ENCODE results near the gene VWA1. TPM values are rescaled to one million over a fixed set of nuclear protein-coding genes. Genes with fewer than 3 reads are reported as not detected.

Gene VWA1
- total and polyA plus RNA-seq, 2 experiments from 2014 or later: 7.2 to 31.5 TPM

GRCh38 chr1:1419813-1420653 lies 15.5 kb upstream of the VWA1 start:
- H3K27me3 Mint-ChIP-seq (ENCODE audit: insufficient read depth, low read depth, poor library complexity): peaks cover 15% of the 10 kb centered on the region
- ATAC-seq (peak; percentile 40), DNase-seq (ENCODE audit: low spot score) (peak; percentile 63)
- H3K36me3 ChIP-seq (ENCODE audit: insufficient read depth): no peaks in the 10 kb centered on the region
- H3K36me3 Mint-ChIP-seq (ENCODE audit: low read depth): no peaks in the 10 kb centered on the region; the same call in 2 of the 3 replicates
- 0 out of 2 replicates have a peak, but pooled peaks cover 2% of the 10 kb centered on the region for H3K27me3 ChIP-seq (ENCODE audit: insufficient read depth)
- peak overlapping the region; percentile 50; the same call in 1 of the 2 replicates for H3K4me3 ChIP-seq
- no peaks in the 10 kb centered on the region for H4K20me1 ChIP-seq (replicated peaks; ENCODE audit: insufficient read depth)
- 0 out of 2 replicates have a peak, but pooled peaks cover 16% of the 10 kb centered on the region for H3F3A ChIP-seq (replicated peaks; ENCODE audit: low read depth)
- TF ChIP-seq STAT1 (IDR thresholded peaks at IDR 0.05; ENCODE audit: unreplicated experiment) (no peak), ZNF462 (CRISPR knock-in tag; IDR thresholded peaks at IDR 0.05) (no peak), CTCF (conservative IDR thresholded peaks at IDR 0.05; ENCODE audit: low read depth in 2 of 2) (no peak; a peak in 1 of 4 replicates), JUNB (IDR thresholded peaks at IDR 0.05; ENCODE audit: unreplicated experiment) (no peak), EZH2 (IDR thresholded peaks at IDR 0.05; ENCODE audit: low read depth, unreplicated experiment) (no peak), ETS1 (IDR thresholded peaks at IDR 0.05) (no peak), NANOG (IDR thresholded peaks at IDR 0.05; ENCODE audit: borderline replicate concordance) (no peak), REST (IDR thresholded peaks at IDR 0.05; ENCODE audit: unreplicated experiment) (no peak), POLR2AphosphoS5 (IDR thresholded peaks at IDR 0.05; ENCODE audit: low read depth) (no peak; the same call in 1 of the 2 replicates), ZNF331 (CRISPR knock-in tag; IDR thresholded peaks at IDR 0.05; ENCODE audit: low read depth) (no peak), ZNF114 (CRISPR knock-in tag; IDR thresholded peaks at IDR 0.05) (no peak), CREB1 (CRISPR knock-in tag; IDR thresholded peaks at IDR 0.05; ENCODE audit: low read depth) (no peak)
- H3K79me2 ChIP-seq (replicated peaks; ENCODE audit: insufficient read depth): no peaks in the 10 kb centered on the region
- H2AFZ ChIP-seq: peak overlapping the region; percentile 94
- H3K4me1 Mint-ChIP-seq: peaks cover 27% of the 10 kb centered on the region
- peak overlapping the region; percentile 52; the same call in 2 of the 3 replicates for H3K4me3 Mint-ChIP-seq
- H3K27ac ChIP-seq (ENCODE audit: low read depth): no peak overlapping the region
- no peak overlapping the region for H3K27ac Mint-ChIP-seq
- H3K9me3 Mint-ChIP-seq: no peaks in the 10 kb centered on the region; the same call in 2 of the 3 replicates
- H3K9me2 ChIP-seq (ENCODE audit: insufficient read depth): no peaks in the 10 kb centered on the region
- peak overlapping the region; percentile 77 for H3K4me2 ChIP-seq
- H3K4me1 ChIP-seq (ENCODE audit: insufficient read depth): peaks cover 25% of the 10 kb centered on the region
